ENCODE results near the gene ERBIN. TPM values are rescaled to one million over a fixed set of nuclear protein-coding genes. Genes with fewer than 3 reads are reported as not detected.

Gene ERBIN
- total and polyA plus RNA-seq, 2 of the 4 experiments (the other 2 are of a cell fraction): 25.8 to 70.1 TPM

GRCh38 chr5:65938256-65938655 lies 11.9 kb downstream of the ERBIN start:
- Histone ChIP-seq H2BK120ac (ENCODE audit: low read depth, low read length) (no peak overlapping the region), H3K4me2 (ENCODE audit: low read depth, low read length) (no peak overlapping the region), H3K79me1 (ENCODE audit: low read depth in 1 of 2, low read length in 2 of 2) (peaks cover 0 to 3% of the 10 kb centered on the region in 2 experiments; a peak in 1 of 4 replicates), H4K91ac (ENCODE audit: insufficient read depth, low read depth, low read length) (no peak overlapping the region), H2AK9ac (replicated peaks; ENCODE audit: low read depth, low read length, poor library complexity) (no peak overlapping the region), H3K4me1 (ENCODE audit: control insufficient read depth, insufficient read depth, low read length) (0 out of 2 replicates have a peak, but pooled peaks cover 5% of the 10 kb centered on the region), H4K8ac (ENCODE audit: low read depth in 2 of 2, low read length in 2 of 2) (no peak overlapping the region), H2BK20ac (ENCODE audit: low read depth, low read length) (no peak overlapping the region), H2AFZ (replicated peaks; ENCODE audit: low read length, poor library complexity) (no peak overlapping the region), H4K20me1 (ENCODE audit: insufficient read depth, low read length) (peaks cover 73% of the 10 kb centered on the region), H3K36me3 (ENCODE audit: control insufficient read depth, insufficient read depth, low read length) (peaks cover 4% of the 10 kb centered on the region; the same call in 1 of the 2 replicates), H3K27me3 (ENCODE audit: control insufficient read depth, insufficient read depth, low read length) (no peaks in the 10 kb centered on the region), H3K9ac (ENCODE audit: low read depth, low read length) (no peak overlapping the region), H4K5ac (ENCODE audit: low read depth, low read length) (no peak overlapping the region), H3K9me3 (ENCODE audit: control insufficient read depth, insufficient read depth, low read length) (no peaks in the 10 kb centered on the region), H3K4ac (ENCODE audit: low read depth, low read length) (no peak overlapping the region), H3K27ac (ENCODE audit: insufficient read depth, low read length) (no peak overlapping the region), H3K4me3 (ENCODE audit: insufficient read depth, low read depth, low read length) (no peak overlapping the region), H3K56ac (ENCODE audit: extremely low read depth, insufficient read depth, low read length) (no peak overlapping the region), H3K9me1 (ENCODE audit: insufficient read depth, low read length) (no peaks in the 10 kb centered on the region), H3K18ac (ENCODE audit: low read depth, low read length) (no peak overlapping the region), H3K23ac (ENCODE audit: low read depth, low read length) (no peak overlapping the region), H2BK15ac (ENCODE audit: low read depth, low read length) (no peak overlapping the region), H3K14ac (replicated peaks; ENCODE audit: low read depth, low read length) (no peak overlapping the region), H2AK5ac (ENCODE audit: low read depth, low read length) (no peak overlapping the region), H2BK5ac (ENCODE audit: low read depth, low read length, poor library complexity, severe bottlenecking) (no peak overlapping the region)
- 80 to 100% methylated on average over 1 of the region's 5 CpGs for WGBS, 2 experiments (ENCODE audit: extremely low coverage in 2 of 2, insufficient read length in 1 of 2)
- TF ChIP-seq RFX5 (IDR thresholded peaks at IDR 0.05; ENCODE audit: low read depth, low read length): no peak
- TF ChIP-seq SMC3 (IDR thresholded peaks at IDR 0.05; ENCODE audit: low read depth, low read length): no peak
- TF ChIP-seq USF2 (IDR thresholded peaks at IDR 0.05; ENCODE audit: low read depth, low read length): no peak
- TF ChIP-seq NFE2L2 (IDR thresholded peaks at IDR 0.05; ENCODE audit: low read depth, low read length): no peak
- TF ChIP-seq RAD21 (IDR thresholded peaks at IDR 0.05; ENCODE audit: low read length): no peak
- TF ChIP-seq MAZ (IDR thresholded peaks at IDR 0.05; ENCODE audit: borderline replicate concordance, low read depth, low read length): no peak
- no peak for TF ChIP-seq RCOR1 (IDR thresholded peaks at IDR 0.05; ENCODE audit: insufficient replicate concordance, low read length)
- TF ChIP-seq, protein P1, sequence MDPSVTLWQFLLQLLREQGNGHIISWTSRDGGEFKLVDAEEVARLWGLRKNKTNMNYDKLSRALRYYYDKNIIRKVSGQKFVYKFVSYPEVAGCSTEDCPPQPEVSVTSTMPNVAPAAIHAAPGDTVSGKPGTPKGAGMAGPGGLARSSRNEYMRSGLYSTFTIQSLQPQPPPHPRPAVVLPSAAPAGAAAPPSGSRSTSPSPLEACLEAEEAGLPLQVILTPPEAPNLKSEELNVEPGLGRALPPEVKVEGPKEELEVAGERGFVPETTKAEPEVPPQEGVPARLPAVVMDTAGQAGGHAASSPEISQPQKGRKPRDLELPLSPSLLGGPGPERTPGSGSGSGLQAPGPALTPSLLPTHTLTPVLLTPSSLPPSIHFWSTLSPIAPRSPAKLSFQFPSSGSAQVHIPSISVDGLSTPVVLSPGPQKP (IDR thresholded peaks at IDR 0.05; ENCODE audit: borderline replicate concordance, low read depth, low read length): no peak
- TF ChIP-seq FOS (IDR thresholded peaks at IDR 0.05; ENCODE audit: low read depth, low read length): no peak
- no peak for TF ChIP-seq CEBPB (IDR thresholded peaks at IDR 0.05; ENCODE audit: low read depth, low read length)
- TF ChIP-seq BHLHE40 (IDR thresholded peaks at IDR 0.05; ENCODE audit: low read depth, low read length): no peak
- no TSS peak for BruUV-seq (replicated peaks)
- intact Hi-C loops (cut with micrococcal nuclease) (no loop called here), in situ Hi-C loops (cut with MboI; ENCODE audit: low sequenced_read_pairs) (no loop called here), dilution Hi-C loops (cut with HindIII; ENCODE audit: low sequenced_read_pairs, unreplicated experiment) (no loop called here)
- no peak for ATAC-seq (ENCODE audit: low read depth)
- CTCF ChIA-PET: interaction anchor here (0.6 kb wide), 1 partner anchor 77 kb away, joined by 3 read pairs; no protein-coding TSS in a partner anchor
- no peak for DNase-seq
- POLR2A ChIA-PET (ENCODE audit: unreplicated experiment): no interaction called here
